Transverse colon (tissue), 4 donors: ENCODE data around the gene FFAR2.

Experiments
- CTCF ChIP-seq, 5 experiments: fragments of 200-600 bp in 3 of 5; fragments of 450-650 bp in 2 of 5; sonication (generic) in 3 of 5; IDR thresholded peaks; 1 replicate in 2 of 5; 2 replicates in 3 of 5; pipeline ENCODE4 v1.5.1; 2016 to 2017; ENCODE audit warnings: antibody characterized with exemption in 5 of 5, inconsistent platforms in 3 of 5, mild to moderate bottlenecking in 2 of 5, moderate library complexity in 1 of 5
- EP300 ChIP-seq: sonication (generic); formaldehyde crosslinking; IDR thresholded peaks from one replicate; pipeline ENCODE4 v1.6.1; 2017; ENCODE audit warnings: antibody characterized with exemption, low read depth
- POLR2A ChIP-seq: fragments of 450-650 bp; IDR thresholded peaks from one replicate; pipeline ENCODE4 v1.6.1; 2016; ENCODE audit warnings: antibody characterized with exemption, mild to moderate bottlenecking, moderate library complexity
- POLR2AphosphoS5 ChIP-seq, 3 donors: sonication (generic); formaldehyde crosslinking; IDR thresholded peaks; one replicate each; pipeline ENCODE4 v1.6.1; 2016; ENCODE audit warnings: antibody characterized with exemption in 3 of 3

GRCh38 chr19:35410487-35410886 lies 37.6 kb upstream of the FFAR2 start:
- TF ChIP-seq CTCF (IDR thresholded peaks at IDR 0.05) (no peak), POLR2A (no peak), EP300 (no peak), POLR2AphosphoS5 (IDR thresholded peaks at IDR 0.05) (no peak)
